ENCODE measurements around the gene TSPAN4. TPM values are rescaled to one million over a fixed set of nuclear protein-coding genes. Genes with fewer than 3 reads are reported as not detected.
A peak's percentile ranks its signal among the peaks of the same experiment; 100 is the strongest.

Gene TSPAN4
- total and polyA plus RNA-seq, 9 of the 15 experiments (the other 6 are each of a cell fraction or from before 2014, with no cell fraction given): 0.07 to 31.0 (median 15.7) TPM

GRCh38 chr11:797296-798092 lies 45.2 kb upstream of the TSPAN4 start (continued):
- no peak for TF ChIP-seq XRCC3 (IDR thresholded peaks at IDR 0.05)
- TF ChIP-seq ZNF324 (CRISPR knock-in tag; IDR thresholded peaks at IDR 0.05): no peak
- no peak for TF ChIP-seq HDGF (IDR thresholded peaks at IDR 0.05)
- no peak for TF ChIP-seq MEIS2 (IDR thresholded peaks at IDR 0.05; ENCODE audit: partially characterized antibody)
- TF ChIP-seq ZNF143 (CRISPR knock-in tag; IDR thresholded peaks at IDR 0.05): peak; percentile 40; the same call in 1 of the 2 replicates
- no peak for TF ChIP-seq MAFG (tag; conservative IDR thresholded peaks at IDR 0.05)
- no peak for TF ChIP-seq KDM4B (IDR thresholded peaks at IDR 0.05; ENCODE audit: borderline replicate concordance in 2 of 2, low read depth in 1 of 2)
- TF ChIP-seq NR1H2 (CRISPR knock-in tag; IDR thresholded peaks at IDR 0.05): no peak
- no peak for TF ChIP-seq MTF1 (CRISPR knock-in tag; IDR thresholded peaks at IDR 0.05; ENCODE audit: borderline replicate concordance)
- peak; percentile 20 for TF ChIP-seq PCBP1 (IDR thresholded peaks at IDR 0.05; ENCODE audit: low read depth, low read length, poor library complexity, severe bottlenecking)
- TF ChIP-seq RBFOX2 (IDR thresholded peaks at IDR 0.05; ENCODE audit: low read depth, low read length): peak; percentile 68
- TF ChIP-seq E4F1 (CRISPR knock-in tag; IDR thresholded peaks at IDR 0.05; ENCODE audit: borderline replicate concordance): no peak
- no peak for TF ChIP-seq PYGO2 (tag; IDR thresholded peaks at IDR 0.05)
- TF ChIP-seq MAZ (CRISPR knock-in tag; conservative IDR thresholded peaks at IDR 0.05 in 1 of 2, IDR thresholded peaks at IDR 0.05 in 1 of 2): peak; percentile 8 to 32; a peak in 1 of 4 replicates
- TF ChIP-seq FOXK1 (CRISPR knock-in tag; IDR thresholded peaks at IDR 0.05; ENCODE audit: borderline replicate concordance): peak; percentile 32; the same call in 1 of the 2 replicates
- peak; percentile 68; the same call in 1 of the 2 replicates for TF ChIP-seq POLR2G (IDR thresholded peaks at IDR 0.05; ENCODE audit: low read depth, low read length)
- TF ChIP-seq USF1 (CRISPR knock-in tag; IDR thresholded peaks at IDR 0.05): peak; percentile 63
- no peak for TF ChIP-seq CAMTA2 (CRISPR knock-in tag; conservative IDR thresholded peaks at IDR 0.05)
- TF ChIP-seq CXXC5 (CRISPR knock-in tag; IDR thresholded peaks at IDR 0.05): peak; percentile 72
- TF ChIP-seq FOXJ3 (CRISPR knock-in tag; IDR thresholded peaks at IDR 0.05): no peak
- TF ChIP-seq ETS1 (conservative IDR thresholded peaks at IDR 0.05; ENCODE audit: control insufficient read depth, low read depth, low read length): no peak; the same call in 1 of the 2 replicates
- TF ChIP-seq ZZZ3 (IDR thresholded peaks at IDR 0.05): no peak
- TF ChIP-seq MIER1 (IDR thresholded peaks at IDR 0.05; ENCODE audit: low read depth): no peak
- TF ChIP-seq ZNF133 (CRISPR knock-in tag; IDR thresholded peaks at IDR 0.05): no peak
- TF ChIP-seq PPARD (CRISPR knock-in tag; IDR thresholded peaks at IDR 0.05): no peak

All from K562 (cell line).